NT2/D1 (cell line): ENCODE data around the gene PHC2.

ENCODE experiments used
- YY1 ChIP-seq: IDR thresholded peaks from 2 replicates; pipeline ENCODE4 v1.6.1; 2011; ENCODE audit not compliant: insufficient read length, insufficient read depth
- ZNF274 ChIP-seq: IDR thresholded peaks from 2 replicates; pipeline ENCODE4 v1.6.1; 2011; ENCODE audit warnings: mild to moderate bottlenecking, low read depth, low read length

- TF ChIP-seq ZNF274 (no peak), YY1 (no peak)
These were observed 65.3 kb downstream of the PHC2 start for GRCh38 chr1:33365560-33365997.
